ENCODE data around the gene TPT1.
"Not testable (repeated sequence)": the region's sequence is repeated elsewhere in the genome, so short reads cannot be mapped to it uniquely, and the experiment has no call there.

Gene TPT1

GRCh38 chr13:45341034-45341798 is at the start of gene TPT1:
Gene TPT1, minus strand, starts transcription at chr13:45341183. Its CDS starts 114 bp downstream, at chr13:45341069.
- peak; percentile 100 for DNase-seq

DNA sequence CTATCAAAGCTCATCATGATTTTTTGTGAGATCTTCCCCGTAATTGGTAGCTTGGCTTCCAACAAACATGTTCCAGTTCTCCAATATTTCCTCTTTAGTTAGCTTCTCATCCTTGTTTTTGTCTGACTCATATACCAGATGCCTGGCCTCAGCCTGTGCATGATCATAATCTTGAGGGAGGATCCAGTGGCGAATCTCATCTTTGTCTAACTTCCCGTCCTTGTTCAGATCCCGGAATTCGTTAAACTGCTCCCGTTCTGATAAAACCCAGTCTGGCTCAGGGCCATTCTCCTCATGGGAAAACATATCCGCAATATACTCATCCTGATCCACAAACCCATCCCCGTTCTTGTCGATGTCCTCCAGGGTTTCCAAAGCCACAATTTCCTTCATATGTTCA is 49.4 kb upstream of the TPT1 start:
- not testable (repeated sequence) for DNase-seq

- no peak for DNase-seq
These were observed 47.7 kb upstream of the TPT1 start for GRCh38 chr13:45388664-45389063.

GRCh38 chr13:45386892-45387575 is 46.1 kb upstream of the TPT1 start:
- DNase-seq, result not testable (repeated sequence)

DNA sequence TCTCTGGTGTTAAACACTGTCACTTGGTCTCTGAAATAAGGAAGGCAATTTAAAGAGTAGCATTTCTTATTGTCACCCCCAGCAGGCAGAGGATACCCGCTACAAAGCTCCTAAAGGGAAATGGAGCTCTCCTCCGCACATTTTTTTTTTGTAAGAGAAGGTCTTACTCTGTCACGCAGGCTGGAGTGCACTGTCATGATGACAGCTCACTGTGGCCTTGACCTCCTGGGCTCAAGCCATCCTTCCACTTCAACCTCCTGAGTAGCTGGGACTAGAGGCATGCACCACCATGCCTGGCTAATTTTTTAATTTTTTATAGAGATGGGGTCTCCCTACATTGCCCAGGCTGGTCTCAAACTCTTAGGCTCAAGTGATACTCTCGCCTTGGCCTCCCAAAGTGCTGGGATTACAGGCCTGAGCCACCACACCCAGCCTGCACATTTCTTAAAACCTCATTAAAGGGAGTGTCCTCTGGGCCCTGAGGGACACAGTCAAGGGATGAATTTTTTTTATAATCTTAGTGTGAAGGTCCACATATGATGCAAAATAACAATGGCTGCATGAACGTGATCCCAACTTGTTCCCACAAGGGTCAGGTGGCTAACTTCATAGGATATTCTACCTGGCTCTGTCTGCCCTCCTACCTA is 45.0 kb upstream of the TPT1 start:
- DNase-seq, result no peak

DNA sequence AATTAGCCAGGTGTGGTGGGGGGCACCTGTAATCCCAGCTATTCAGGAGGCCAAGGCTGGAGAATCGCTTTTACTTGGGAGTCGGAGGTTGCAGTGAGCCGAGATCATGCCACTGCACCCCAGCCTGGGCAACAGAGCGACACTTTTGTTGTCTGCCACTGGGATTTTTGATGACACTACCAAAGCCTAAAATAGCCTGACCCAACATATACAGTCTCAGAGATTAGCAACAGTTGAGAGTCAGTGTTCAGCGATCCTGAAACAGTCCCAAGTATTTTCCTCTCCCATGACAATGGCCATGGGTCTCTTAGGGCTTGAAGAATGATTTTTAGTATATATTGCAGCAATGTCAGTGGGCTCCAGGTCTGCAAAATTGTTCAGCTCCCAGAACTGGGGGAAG is 44.3 kb upstream of the TPT1 start:
- no peak for DNase-seq

- no peak for DNase-seq
These were observed 43.6 kb upstream of the TPT1 start for GRCh38 chr13:45384474-45385174.

- DNase-seq, result not testable (repeated sequence)
These were observed 41.8 kb upstream of the TPT1 start for GRCh38 chr13:45382739-45383138.

DNA sequence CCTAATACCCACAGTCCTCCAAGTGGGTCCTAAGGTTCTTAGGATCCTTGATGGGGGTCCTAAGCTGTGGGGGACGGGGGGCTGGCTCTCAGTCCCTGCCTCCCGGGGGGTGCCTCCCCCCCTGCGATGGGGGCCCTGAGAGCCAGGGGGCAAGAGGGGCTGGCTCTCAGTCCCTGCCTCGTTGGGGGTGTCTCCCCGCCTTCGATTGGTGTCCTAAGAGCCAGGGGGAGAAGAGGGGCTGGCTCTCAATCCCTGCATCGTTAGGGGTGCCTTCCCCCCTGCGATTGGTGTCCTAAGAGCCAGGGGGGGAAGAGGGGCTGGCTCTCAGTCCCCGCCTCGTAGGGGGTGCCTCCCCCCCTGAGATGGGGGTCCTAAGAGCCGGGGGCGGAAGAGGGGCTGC is 40.2 kb upstream of the TPT1 start:
- no peak for DNase-seq

DNA sequence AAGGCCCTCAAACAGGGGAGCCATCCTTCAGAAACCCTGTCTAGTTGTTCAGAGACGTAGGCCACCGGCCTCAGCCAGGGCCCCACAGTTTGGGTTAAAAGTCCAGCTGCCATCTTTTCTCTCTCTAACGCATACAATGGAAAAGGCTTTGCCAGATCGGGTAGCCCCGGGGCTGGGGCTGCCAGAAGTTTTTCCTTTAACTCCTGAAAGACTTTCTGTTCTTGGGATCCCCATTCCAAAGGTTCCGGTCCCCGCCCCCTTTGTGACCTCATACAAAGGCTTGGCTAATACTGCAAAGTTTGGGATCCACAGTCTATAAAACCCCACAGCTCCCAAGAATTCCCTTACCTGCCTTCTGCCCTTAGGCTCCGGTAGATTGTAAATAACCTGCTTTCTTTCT is 39.7 kb upstream of the TPT1 start:
- DNase-seq, result not testable (repeated sequence)

DNA sequence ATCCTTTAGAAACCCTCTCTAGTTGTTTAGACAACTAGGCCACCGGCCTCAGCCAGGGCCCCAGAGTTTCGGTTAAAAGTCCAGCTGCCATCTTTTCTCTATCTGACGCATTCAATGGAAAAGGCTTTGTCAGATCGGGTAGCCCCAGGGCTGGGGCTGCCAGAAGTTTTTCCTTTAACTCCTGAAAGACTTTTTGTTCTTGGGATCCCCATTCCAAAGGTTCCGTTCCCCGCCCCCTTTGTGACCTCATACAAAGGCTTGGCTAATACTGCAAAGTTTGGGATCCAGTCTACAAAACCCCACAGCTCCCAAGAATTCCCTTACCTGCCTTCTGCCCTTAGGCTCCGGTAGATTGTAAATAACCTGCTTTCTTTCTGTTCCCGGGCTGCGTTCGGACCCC is 38.5 kb upstream of the TPT1 start:
- not testable (repeated sequence) for DNase-seq

DNA sequence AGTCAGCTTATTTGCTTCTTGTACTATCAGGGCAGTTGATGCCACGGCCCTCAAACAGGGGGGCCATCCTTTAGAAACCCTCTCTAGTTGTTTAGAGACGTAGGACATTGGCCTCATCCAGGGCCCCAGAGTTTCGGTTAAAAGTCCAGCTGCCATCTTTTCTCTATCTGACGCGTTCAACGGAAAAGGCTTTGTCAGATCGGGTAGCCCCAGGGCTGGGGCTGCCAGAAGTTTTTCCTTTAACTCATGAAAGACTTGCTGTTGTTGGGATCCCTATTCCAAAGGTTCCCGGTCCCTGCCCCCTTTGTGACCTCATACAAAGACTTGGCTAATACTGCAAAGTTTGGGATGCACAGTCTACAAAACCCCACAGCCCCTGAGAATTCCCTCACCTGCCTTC is 37.8 kb upstream of the TPT1 start:
- DNase-seq, result not testable (repeated sequence)

GRCh38 chr13:45377314-45377713 is 36.3 kb upstream of the TPT1 start:
- not testable (repeated sequence) for DNase-seq

DNA sequence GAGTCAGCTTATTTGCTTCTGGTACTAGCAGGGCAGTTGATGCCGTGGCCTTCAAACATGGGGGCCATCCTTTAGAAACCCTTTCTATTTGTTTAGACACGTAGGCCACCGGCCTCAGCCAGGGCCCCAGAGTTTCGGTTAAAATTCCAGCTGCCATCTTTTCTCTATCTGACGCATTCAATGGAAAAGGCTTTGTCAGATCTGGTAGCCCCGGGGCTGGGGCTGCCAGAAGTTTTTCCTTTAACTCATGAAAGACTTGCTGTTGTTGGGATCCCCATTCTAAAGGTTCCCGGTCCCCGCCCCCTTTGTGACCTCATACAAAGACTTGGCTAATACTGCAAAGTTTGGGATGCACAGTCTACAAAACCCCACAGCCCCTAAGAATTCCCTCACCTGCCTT is 35.7 kb upstream of the TPT1 start:
- not testable (repeated sequence) for DNase-seq

DNA sequence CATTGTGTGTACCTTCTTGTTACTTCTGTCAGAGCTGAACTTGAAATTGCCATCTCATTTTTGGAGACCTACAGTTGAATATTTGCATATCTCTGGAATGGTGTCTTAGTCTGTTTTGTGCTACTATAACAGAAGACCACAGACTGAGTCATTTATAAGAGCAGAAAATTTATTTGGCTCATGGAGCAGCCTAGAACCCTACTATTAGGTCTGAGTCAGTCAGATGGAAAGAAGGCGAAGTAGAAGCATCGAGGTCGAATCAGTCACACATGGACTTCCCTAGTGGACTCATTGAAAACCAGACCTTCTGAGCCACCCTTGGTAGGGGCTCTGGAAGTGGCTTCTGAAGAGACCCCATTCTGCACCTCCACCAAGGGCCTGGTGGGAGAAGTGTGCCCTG is 33.9 kb upstream of the TPT1 start:
- DNase-seq, result no peak

DNA sequence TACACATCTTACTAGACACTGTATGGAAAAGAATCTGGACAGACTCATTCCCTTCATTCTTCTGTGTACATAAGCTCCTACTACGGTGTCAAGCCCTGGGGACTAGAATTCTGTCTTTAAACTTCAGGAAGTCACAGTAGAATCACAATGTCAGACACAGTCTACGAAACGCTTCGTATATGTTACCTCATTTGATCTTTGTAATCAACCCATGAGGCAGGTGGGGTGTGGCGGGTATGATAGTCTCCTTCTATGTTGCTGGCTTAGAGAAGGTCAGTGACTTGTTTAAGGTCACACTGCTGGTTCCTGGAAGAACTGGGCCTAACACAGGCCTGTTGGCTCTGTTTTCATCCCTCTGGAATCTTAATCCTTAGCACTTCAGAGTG is 32.2 kb upstream of the TPT1 start:
- no peak for DNase-seq

- no peak for DNase-seq
These were observed 31.5 kb upstream of the TPT1 start for GRCh38 chr13:45372189-45373161.

GRCh38 chr13:45370922-45371406 is 30.0 kb upstream of the TPT1 start:
- DNase-seq, result peak; percentile 60

DNA sequence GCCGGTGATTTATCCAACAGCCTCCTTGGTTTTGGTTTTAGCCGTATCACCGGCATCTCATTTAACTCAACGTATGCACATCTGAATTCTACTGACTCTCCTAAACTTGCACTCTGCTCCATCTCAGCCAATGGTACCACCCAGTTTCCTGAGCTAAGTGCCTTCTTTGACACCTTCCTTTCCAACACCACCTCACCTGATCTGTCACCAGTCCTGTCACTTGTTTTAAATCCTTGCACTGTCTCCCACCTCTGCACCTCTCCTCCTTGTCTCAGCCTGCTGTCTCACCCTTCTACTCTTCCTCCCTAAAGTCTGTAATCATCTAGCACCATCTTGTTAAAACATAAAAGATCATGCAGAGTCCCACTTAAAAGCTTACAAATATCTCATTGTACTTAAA is 28.1 kb upstream of the TPT1 start:
- no peak for DNase-seq

DNA sequence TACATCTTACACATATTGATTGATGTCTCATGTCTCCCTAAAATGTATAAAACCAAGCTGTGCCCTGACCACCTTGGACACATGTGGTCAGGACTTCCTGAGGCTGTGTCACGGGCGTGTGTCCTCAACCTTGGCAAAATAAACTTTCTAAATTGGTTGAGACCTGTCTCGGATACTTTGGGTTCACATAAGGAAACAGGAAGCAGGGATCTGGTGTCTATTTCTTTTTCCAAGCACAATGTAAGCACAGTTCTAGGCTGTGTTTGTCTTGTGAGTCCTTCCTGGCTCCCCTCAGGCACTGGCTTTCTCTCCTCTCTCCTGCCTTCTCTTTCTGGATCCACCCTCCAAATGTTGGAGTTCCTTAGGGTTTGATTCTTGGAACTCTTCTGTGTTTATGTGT is 27.6 kb upstream of the TPT1 start:
- DNase-seq, result no peak

GRCh38 chr13:45368005-45368404 is 27.0 kb upstream of the TPT1 start:
- no peak for DNase-seq

GRCh38 chr13:45367358-45367757 is 26.4 kb upstream of the TPT1 start:
- DNase-seq, result peak; percentile 92
